Esophagus muscularis mucosa (tissue), 3 donors: ENCODE results near the gene NOTO.

Experiments
- POLR2A ChIP-seq: fragments of 450-650 bp; IDR thresholded peaks from one replicate; pipeline ENCODE4 v1.6.1; 2017; ENCODE audit warnings: antibody characterized with exemption, moderate library complexity, mild to moderate bottlenecking, low read depth
- TF ChIP-seq, protein P1 (sequence below), 3 experiments: fragments of 200-600 bp in 2 of 3; fragments of 450-650 bp in 1 of 3; sonication (generic) in 2 of 3; IDR thresholded peaks; one replicate each; pipeline ENCODE4 v1.5.1; 2017 to 2019; ENCODE audit warnings: antibody characterized with exemption in 3 of 3, mild to moderate bottlenecking in 2 of 3, moderate library complexity in 1 of 3

DNA sequence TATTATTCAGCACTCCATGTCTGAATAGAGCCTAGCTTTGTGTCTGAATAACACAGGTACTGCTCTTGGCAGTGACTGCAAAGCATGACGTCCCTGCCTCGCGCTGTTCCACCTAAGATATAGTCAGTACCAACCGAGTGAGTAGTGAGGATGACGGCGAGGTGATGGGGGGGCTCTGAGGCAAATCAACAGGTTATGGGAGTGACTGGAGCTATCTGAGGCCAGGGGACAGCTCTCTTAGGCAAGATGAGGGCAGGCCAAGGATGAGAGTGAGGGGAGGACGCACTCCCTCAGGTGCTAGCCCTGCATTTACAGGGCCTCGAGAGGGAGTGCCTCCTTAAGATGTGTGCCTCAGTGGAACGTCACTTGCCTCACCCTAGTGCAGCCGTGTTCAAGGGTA is 28.1 kb upstream of the NOTO start:
- TF ChIP-seq POLR2A, result no peak
- TF ChIP-seq, protein P1, sequence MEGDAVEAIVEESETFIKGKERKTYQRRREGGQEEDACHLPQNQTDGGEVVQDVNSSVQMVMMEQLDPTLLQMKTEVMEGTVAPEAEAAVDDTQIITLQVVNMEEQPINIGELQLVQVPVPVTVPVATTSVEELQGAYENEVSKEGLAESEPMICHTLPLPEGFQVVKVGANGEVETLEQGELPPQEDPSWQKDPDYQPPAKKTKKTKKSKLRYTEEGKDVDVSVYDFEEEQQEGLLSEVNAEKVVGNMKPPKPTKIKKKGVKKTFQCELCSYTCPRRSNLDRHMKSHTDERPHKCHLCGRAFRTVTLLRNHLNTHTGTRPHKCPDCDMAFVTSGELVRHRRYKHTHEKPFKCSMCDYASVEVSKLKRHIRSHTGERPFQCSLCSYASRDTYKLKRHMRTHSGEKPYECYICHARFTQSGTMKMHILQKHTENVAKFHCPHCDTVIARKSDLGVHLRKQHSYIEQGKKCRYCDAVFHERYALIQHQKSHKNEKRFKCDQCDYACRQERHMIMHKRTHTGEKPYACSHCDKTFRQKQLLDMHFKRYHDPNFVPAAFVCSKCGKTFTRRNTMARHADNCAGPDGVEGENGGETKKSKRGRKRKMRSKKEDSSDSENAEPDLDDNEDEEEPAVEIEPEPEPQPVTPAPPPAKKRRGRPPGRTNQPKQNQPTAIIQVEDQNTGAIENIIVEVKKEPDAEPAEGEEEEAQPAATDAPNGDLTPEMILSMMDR (IDR thresholded peaks at IDR 0.05), result no peak
